HepG2 (cell line): Measurements from ENCODE around the gene LRRIQ4. TPM values are rescaled to one million over a fixed set of nuclear protein-coding genes. Genes with fewer than 3 reads are reported as not detected.

Experiments used
- ASH2L ChIP-seq: fragments of 300-600, 200-600 bp; sonication (generic); IDR thresholded peaks from 2 replicates; pipeline ENCODE4 v1.7.0; 2017; ENCODE audit warnings: low read depth, mild to moderate bottlenecking, moderate library complexity, mixed read lengths, low read length; ENCODE audit not compliant: insufficient read length
- CHD2 ChIP-seq: IDR thresholded peaks from 2 replicates; pipeline ENCODE4 v1.6.1; 2011; ENCODE audit warnings: low read depth, low read length, improper control_type of control experiment
- GTF2F1 ChIP-seq: fragments of 150-350 bp; IDR thresholded peaks from 2 replicates; pipeline ENCODE4 v1.6.1; 2014; ENCODE audit warnings: low read length
- GZF1 ChIP-seq: sonication (generic); formaldehyde crosslinking; IDR thresholded peaks from 2 replicates; pipeline ENCODE4 v1.5.1; 2020; ENCODE audit warnings: mild to moderate bottlenecking, missing genetic modification reagents
- HNRNPK ChIP-seq: fragments of 200-400 bp; formaldehyde crosslinking; IDR thresholded peaks from 2 replicates; pipeline ENCODE4 v1.6.1; 2018; ENCODE audit warnings: low read length, low read depth, moderate library complexity, mild to moderate bottlenecking; ENCODE audit not compliant: poor library complexity, severe bottlenecking
- MIXL1 ChIP-seq: IDR thresholded peaks from 2 replicates; pipeline ENCODE4 v1.6.1; 2016
- NFE2 ChIP-seq: sonication (generic); formaldehyde crosslinking; IDR thresholded peaks from 2 replicates; pipeline ENCODE4 v1.4.0; 2020; ENCODE audit warnings: missing genetic modification reagents
- NFYB ChIP-seq: sonication (generic); formaldehyde crosslinking; IDR thresholded peaks from 2 replicates; pipeline ENCODE4 v1.4.0; 2020; ENCODE audit warnings: missing genetic modification reagents
- RFXANK ChIP-seq: IDR thresholded peaks from 2 replicates; pipeline ENCODE4 v1.6.1; 2016
- SKIL ChIP-seq: sonication (generic); formaldehyde crosslinking; IDR thresholded peaks from 2 replicates; pipeline ENCODE4 v1.8.0; 2022; ENCODE audit warnings: missing genetic modification reagents, mild to moderate bottlenecking, moderate library complexity, borderline replicate concordance
- ZBTB43 ChIP-seq: sonication (generic); formaldehyde crosslinking; conservative IDR thresholded peaks from 2 replicates; pipeline ENCODE4 v1.4.0; 2020; ENCODE audit warnings: missing genetic modification reagents
- ZMYM4 ChIP-seq: sonication (generic); formaldehyde crosslinking; IDR thresholded peaks from 2 replicates; pipeline ENCODE4 v1.8.1; 2023; ENCODE audit warnings: mild to moderate bottlenecking, missing genetic modification reagents
- ZNF331 ChIP-seq: sonication (generic); formaldehyde crosslinking; IDR thresholded peaks from 2 replicates; pipeline ENCODE4 v1.4.0; 2020; ENCODE audit warnings: missing genetic modification reagents
- ZNF446 ChIP-seq: sonication (generic); formaldehyde crosslinking; IDR thresholded peaks from 2 replicates; pipeline ENCODE4 v1.5.0; 2020; ENCODE audit warnings: mild to moderate bottlenecking, missing genetic modification reagents
- ZNF589 ChIP-seq: sonication (generic); formaldehyde crosslinking; conservative IDR thresholded peaks from 2 replicates; pipeline ENCODE4 v1.8.0; 2022; ENCODE audit warnings: mild to moderate bottlenecking, moderate library complexity, missing genetic modification reagents
- ZNF773 ChIP-seq: sonication (generic); formaldehyde crosslinking; IDR thresholded peaks from 2 replicates; pipeline ENCODE4 v1.4.0; 2020; ENCODE audit warnings: missing genetic modification reagents, borderline replicate concordance
- polyA plus RNA-seq, 8 experiments: library from polyadenylated mRNA; depleted of rRNA in 3 of 8; stranded (reverse) in 7 of 8; unstranded in 1 of 8; fragments of >200 nt; fragmentation: Illumina TruSeq in 4 of 8; extraction: Trizol in 4 of 8; gene quantifications; 2 replicates each; pipeline versions ENCODE4 v1.2.1 to v1.2.3, GENCODE V29; 2011 to 2016; ENCODE audit warnings: low read depth in 4 of 8, missing spikeins in 1 of 8, mixed read lengths in 1 of 8; ENCODE audit not compliant: insufficient read depth in 1 of 8
- total RNA-seq, 5 experiments: library from RNA; depleted of rRNA; stranded (reverse); fragments of >200 nt; fragmentation: Illumina TruSeq; extraction: Trizol; gene quantifications; 2 replicates each; pipeline ENCODE4 v1.2.3, GENCODE V29; 2016; ENCODE audit warnings: low read depth in 1 of 5
- TF ChIP-seq, protein P1 (sequence below): sonication (generic); formaldehyde crosslinking; IDR thresholded peaks from 2 replicates; pipeline ENCODE4 v1.4.0; 2020; ENCODE audit warnings: missing genetic modification reagents, mild to moderate bottlenecking, borderline replicate concordance
- TF ChIP-seq, protein P2 (sequence below): sonication (generic); formaldehyde crosslinking; IDR thresholded peaks from 2 replicates; pipeline ENCODE4 v1.5.1; 2020; ENCODE audit warnings: missing genetic modification reagents, mild to moderate bottlenecking, borderline replicate concordance
- TF ChIP-seq, protein P3 (sequence below): sonication (generic); formaldehyde crosslinking; IDR thresholded peaks from 2 replicates; pipeline ENCODE4 v1.4.0; 2020; ENCODE audit warnings: missing genetic modification reagents

The LRRIQ4 gene
- total and polyA plus RNA-seq, 2 of the 13 experiments (the other 11 are each of a cell fraction or from before 2014, with no cell fraction given) = not detected

DNA sequence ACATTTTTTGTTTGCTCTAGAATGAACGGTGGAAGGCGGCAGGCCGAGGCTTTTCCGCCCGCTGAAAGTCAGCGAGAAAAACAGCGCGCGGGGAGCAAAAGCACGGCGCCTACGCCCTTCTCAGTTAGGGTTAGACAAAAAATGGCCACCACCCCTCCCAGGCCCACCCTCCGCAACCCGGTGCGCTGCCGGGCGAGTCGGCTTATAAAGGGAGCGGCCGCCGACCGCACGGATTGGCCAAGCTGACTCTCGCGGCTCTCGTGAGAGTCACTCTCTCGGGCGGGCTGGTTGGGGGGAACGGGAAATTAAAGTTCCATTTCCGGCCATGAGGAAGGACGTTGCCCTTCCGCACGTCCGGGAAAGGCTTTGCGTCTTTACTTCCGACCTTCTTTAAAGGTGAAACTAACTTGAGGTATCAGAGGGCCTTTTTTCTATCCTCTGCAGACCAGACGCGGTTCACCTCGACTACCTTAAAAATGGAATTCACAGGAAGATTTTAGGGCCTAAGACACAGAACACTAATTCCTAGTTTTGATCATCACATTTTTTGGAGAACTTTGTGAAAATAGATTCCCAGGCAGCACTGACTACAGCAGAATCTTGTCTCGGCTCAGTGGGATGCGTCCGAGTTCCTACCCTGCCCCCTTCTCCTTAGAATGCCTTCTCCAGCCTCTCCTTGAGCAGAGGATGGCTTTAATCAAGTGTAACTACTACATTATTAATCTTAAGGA is 47.6 kb upstream of the LRRIQ4 start, which contains the start of gene TERC (continued):
- TF ChIP-seq ZNF773 (no peak), SKIL (CRISPR knock-in tag) (no peak), ZBTB43 (no peak), CHD2 (peak; percentile 95), GZF1 (CRISPR knock-in tag) (no peak), RFXANK (CRISPR knock-in tag) (no peak), ZMYM4 (CRISPR knock-in tag) (peak; percentile 98), ZNF446 (CRISPR knock-in tag) (no peak), HNRNPK (peak; percentile 35), GTF2F1 (no peak), ZNF331 (no peak), NFYB (CRISPR knock-in tag) (peak; percentile 75), NFE2 (CRISPR knock-in tag) (no peak), ASH2L (peak; percentile 7), ZNF589 (CRISPR knock-in tag) (no peak), MIXL1 (CRISPR knock-in tag) (peak; percentile 73; the same call in 1 of the 2 replicates)
- TF ChIP-seq, protein P1, sequence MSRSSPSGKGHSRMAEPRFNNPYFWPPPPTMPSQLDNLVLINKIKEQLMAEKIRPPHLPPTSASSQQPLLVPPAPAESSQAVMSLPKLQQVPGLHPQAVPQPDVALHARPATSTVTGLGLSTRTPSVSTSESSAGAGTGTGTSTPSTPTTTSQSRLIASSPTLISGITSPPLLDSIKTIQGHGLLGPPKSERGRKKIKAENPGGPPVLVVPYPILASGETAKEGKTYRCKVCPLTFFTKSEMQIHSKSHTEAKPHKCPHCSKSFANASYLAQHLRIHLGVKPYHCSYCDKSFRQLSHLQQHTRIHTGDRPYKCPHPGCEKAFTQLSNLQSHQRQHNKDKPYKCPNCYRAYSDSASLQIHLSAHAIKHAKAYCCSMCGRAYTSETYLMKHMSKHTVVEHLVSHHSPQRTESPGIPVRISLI (CRISPR knock-in tag) = no peak
- TF ChIP-seq, protein P2, sequence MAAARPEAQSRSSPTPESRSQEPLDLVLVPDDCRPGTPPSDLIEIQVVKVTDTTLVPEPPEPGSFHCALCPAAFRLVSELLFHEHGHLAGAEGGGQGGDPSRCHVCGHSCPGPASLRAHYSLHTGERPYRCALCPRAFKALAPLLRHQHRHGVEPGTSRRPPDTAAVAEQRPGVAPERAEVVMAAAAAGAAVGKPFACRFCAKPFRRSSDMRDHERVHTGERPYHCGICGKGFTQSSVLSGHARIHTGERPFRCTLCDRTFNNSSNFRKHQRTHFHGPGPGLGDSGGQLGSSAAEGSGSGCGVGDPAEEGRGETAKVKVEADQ (CRISPR knock-in tag) = no peak
- TF ChIP-seq, protein P3, sequence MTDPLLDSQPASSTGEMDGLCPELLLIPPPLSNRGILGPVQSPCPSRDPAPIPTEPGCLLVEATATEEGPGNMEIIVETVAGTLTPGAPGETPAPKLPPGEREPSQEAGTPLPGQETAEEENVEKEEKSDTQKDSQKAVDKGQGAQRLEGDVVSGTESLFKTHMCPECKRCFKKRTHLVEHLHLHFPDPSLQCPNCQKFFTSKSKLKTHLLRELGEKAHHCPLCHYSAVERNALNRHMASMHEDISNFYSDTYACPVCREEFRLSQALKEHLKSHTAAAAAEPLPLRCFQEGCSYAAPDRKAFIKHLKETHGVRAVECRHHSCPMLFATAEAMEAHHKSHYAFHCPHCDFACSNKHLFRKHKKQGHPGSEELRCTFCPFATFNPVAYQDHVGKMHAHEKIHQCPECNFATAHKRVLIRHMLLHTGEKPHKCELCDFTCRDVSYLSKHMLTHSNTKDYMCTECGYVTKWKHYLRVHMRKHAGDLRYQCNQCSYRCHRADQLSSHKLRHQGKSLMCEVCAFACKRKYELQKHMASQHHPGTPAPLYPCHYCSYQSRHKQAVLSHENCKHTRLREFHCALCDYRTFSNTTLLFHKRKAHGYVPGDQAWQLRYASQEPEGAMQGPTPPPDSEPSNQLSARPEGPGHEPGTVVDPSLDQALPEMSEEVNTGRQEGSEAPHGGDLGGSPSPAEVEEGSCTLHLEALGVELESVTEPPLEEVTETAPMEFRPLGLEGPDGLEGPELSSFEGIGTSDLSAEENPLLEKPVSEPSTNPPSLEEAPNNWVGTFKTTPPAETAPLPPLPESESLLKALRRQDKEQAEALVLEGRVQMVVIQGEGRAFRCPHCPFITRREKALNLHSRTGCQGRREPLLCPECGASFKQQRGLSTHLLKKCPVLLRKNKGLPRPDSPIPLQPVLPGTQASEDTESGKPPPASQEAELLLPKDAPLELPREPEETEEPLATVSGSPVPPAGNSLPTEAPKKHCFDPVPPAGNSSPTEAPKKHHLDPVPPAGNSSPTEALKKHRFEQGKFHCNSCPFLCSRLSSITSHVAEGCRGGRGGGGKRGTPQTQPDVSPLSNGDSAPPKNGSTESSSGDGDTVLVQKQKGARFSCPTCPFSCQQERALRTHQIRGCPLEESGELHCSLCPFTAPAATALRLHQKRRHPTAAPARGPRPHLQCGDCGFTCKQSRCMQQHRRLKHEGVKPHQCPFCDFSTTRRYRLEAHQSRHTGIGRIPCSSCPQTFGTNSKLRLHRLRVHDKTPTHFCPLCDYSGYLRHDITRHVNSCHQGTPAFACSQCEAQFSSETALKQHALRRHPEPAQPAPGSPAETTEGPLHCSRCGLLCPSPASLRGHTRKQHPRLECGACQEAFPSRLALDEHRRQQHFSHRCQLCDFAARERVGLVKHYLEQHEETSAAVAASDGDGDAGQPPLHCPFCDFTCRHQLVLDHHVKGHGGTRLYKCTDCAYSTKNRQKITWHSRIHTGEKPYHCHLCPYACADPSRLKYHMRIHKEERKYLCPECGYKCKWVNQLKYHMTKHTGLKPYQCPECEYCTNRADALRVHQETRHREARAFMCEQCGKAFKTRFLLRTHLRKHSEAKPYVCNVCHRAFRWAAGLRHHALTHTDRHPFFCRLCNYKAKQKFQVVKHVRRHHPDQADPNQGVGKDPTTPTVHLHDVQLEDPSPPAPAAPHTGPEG = peak; percentile 26; the same call in 1 of the 2 replicates
